ENCODE results near the gene CD8B2. TPM values are rescaled to one million over a fixed set of nuclear protein-coding genes. Genes with fewer than 3 reads are reported as not detected.

The CD8B2 gene
- total and polyA plus RNA-seq, 2 donors (not counting 1 experiment from before 2014, with no cell fraction given), result not detected

GRCh38 chr2:106551417-106552130 lies 64.4 kb downstream of the CD8B2 start:
- POLR2A ChIA-PET, result no interaction called here
- no peaks in the 10 kb centered on the region for H3K79me2 ChIP-seq (ENCODE audit: control insufficient read depth, insufficient read depth, low read length)
- CTCF ChIA-PET, result interaction anchor here (1.3 to 2.1 kb wide), 2 partner anchors 8 to 31 kb away, joined by 3 to 9 read pairs; no protein-coding TSS in a partner anchor
- TF ChIP-seq CTCF (IDR thresholded peaks at IDR 0.05) (no peak), EZH2 (IDR thresholded peaks at IDR 0.05; ENCODE audit: borderline replicate concordance, insufficient read depth, low read depth, low read length, poor library complexity, severe bottlenecking) (no peak)
- 67% methylated on average over 1 of the region's 7 CpGs for WGBS (ENCODE audit: insufficient coverage)
- DNase-seq (no peak), ATAC-seq (ENCODE audit: low read depth) (no peak)
- H3K27ac ChIP-seq (ENCODE audit: low read length in 2 of 2), result no peak overlapping the region
- H4K20me1 ChIP-seq (ENCODE audit: control insufficient read depth, insufficient read depth, low read length, poor library complexity, severe bottlenecking), result no peaks in the 10 kb centered on the region
- H3K4me3 ChIP-seq (ENCODE audit: control extremely low read depth in 1 of 5, extremely low read depth in 1 of 5, insufficient read depth in 1 of 5, low read depth in 2 of 5, low read length in 4 of 5), result no peak overlapping the region
- peaks cover 15% of the 10 kb centered on the region for H3K27me3 Mint-ChIP-seq
- intact Hi-C loops (cut with micrococcal nuclease), result no loop called here
- peaks cover 2% of the 10 kb centered on the region for H3K9me3 Mint-ChIP-seq (ENCODE audit: insufficient read depth)
- H3K9ac ChIP-seq (ENCODE audit: low read length), result no peak overlapping the region
- no peaks in the 10 kb centered on the region for H3K36me3 ChIP-seq (replicated peaks in 1 of 2; ENCODE audit: control extremely low read depth in 1 of 2, control insufficient read depth in 1 of 2, extremely low read depth in 1 of 2, insufficient read depth in 2 of 2, low read length in 1 of 2)
- H3K4me1 Mint-ChIP-seq, result no peaks in the 10 kb centered on the region
- H3K27ac Mint-ChIP-seq, result no peak overlapping the region
- H3K4me3 Mint-ChIP-seq, result no peak overlapping the region
- no peak overlapping the region for H2AFZ ChIP-seq (ENCODE audit: insufficient read depth, low read depth, low read length, poor library complexity, severe bottlenecking)
- no peak overlapping the region for H3K4me2 ChIP-seq (replicated peaks; ENCODE audit: low read depth, low read length, poor library complexity, severe bottlenecking)
- no peaks in the 10 kb centered on the region for H3K27me3 ChIP-seq (replicated peaks in 1 of 4; ENCODE audit: control extremely low read depth in 1 of 4, control insufficient read depth in 3 of 4, insufficient read depth in 4 of 4, low read length in 3 of 4)
- no peaks in the 10 kb centered on the region for H3K4me1 ChIP-seq (ENCODE audit: control insufficient read depth in 2 of 2, insufficient read depth in 2 of 2, low read length in 2 of 2)
- no peaks in the 10 kb centered on the region for H3K9me3 ChIP-seq (ENCODE audit: control extremely low read depth in 1 of 3, control insufficient read depth in 2 of 3, insufficient read depth in 1 of 3, low read length in 2 of 3)

- H3K9ac ChIP-seq (ENCODE audit: low read length), result no peak overlapping the region
- intact Hi-C loops (cut with micrococcal nuclease), result no loop called here
- no peak overlapping the region for H3K27ac ChIP-seq (ENCODE audit: low read length in 2 of 2)
- H3K4me3 ChIP-seq (ENCODE audit: control extremely low read depth in 1 of 5, extremely low read depth in 1 of 5, insufficient read depth in 1 of 5, low read depth in 2 of 5, low read length in 4 of 5), result no peak overlapping the region
- H4K20me1 ChIP-seq (ENCODE audit: control insufficient read depth, insufficient read depth, low read length, poor library complexity, severe bottlenecking), result no peaks in the 10 kb centered on the region
- no peak overlapping the region for H2AFZ ChIP-seq (ENCODE audit: insufficient read depth, low read depth, low read length, poor library complexity, severe bottlenecking)
- CTCF ChIA-PET, result interaction anchor here (2.1 kb wide), 1 partner anchor 10 kb away, joined by 9 read pairs; no protein-coding TSS in a partner anchor
- H3K27me3 Mint-ChIP-seq, result peaks cover 7% of the 10 kb centered on the region
- 63% methylated on average over 4 of the region's 6 CpGs for WGBS (ENCODE audit: insufficient coverage)
- no peak overlapping the region for H3K4me3 Mint-ChIP-seq
- H3K4me2 ChIP-seq (replicated peaks; ENCODE audit: low read depth, low read length, poor library complexity, severe bottlenecking), result no peak overlapping the region
- no peaks in the 10 kb centered on the region for H3K4me1 Mint-ChIP-seq
- H3K9me3 ChIP-seq (ENCODE audit: control extremely low read depth in 1 of 3, control insufficient read depth in 2 of 3, insufficient read depth in 1 of 3, low read length in 2 of 3), result no peaks in the 10 kb centered on the region
- H3K79me2 ChIP-seq (ENCODE audit: control insufficient read depth, insufficient read depth, low read length), result no peaks in the 10 kb centered on the region
- H3K4me1 ChIP-seq (ENCODE audit: control insufficient read depth in 2 of 2, insufficient read depth in 2 of 2, low read length in 2 of 2), result no peaks in the 10 kb centered on the region
- H3K27ac Mint-ChIP-seq, result no peak overlapping the region
- no peaks in the 10 kb centered on the region for H3K36me3 ChIP-seq (replicated peaks in 1 of 2; ENCODE audit: control extremely low read depth in 1 of 2, control insufficient read depth in 1 of 2, extremely low read depth in 1 of 2, insufficient read depth in 2 of 2, low read length in 1 of 2)
- POLR2A ChIA-PET, result no interaction called here
- H3K27me3 ChIP-seq (replicated peaks in 1 of 4; ENCODE audit: control extremely low read depth in 1 of 4, control insufficient read depth in 3 of 4, insufficient read depth in 4 of 4, low read length in 3 of 4), result no peaks in the 10 kb centered on the region
- TF ChIP-seq EZH2 (IDR thresholded peaks at IDR 0.05; ENCODE audit: borderline replicate concordance, insufficient read depth, low read depth, low read length, poor library complexity, severe bottlenecking) (no peak), CTCF (IDR thresholded peaks at IDR 0.05) (no peak)
- no peak for ATAC-seq (ENCODE audit: low read depth)
- H3K9me3 Mint-ChIP-seq (ENCODE audit: insufficient read depth), result peaks cover 5% of the 10 kb centered on the region
- DNase-seq, result no peak
These were observed 65.8 kb downstream of the CD8B2 start for GRCh38 chr2:106552921-106553320.
